ENCODE results near the gene RRM2.

The RRM2 gene

DNA sequence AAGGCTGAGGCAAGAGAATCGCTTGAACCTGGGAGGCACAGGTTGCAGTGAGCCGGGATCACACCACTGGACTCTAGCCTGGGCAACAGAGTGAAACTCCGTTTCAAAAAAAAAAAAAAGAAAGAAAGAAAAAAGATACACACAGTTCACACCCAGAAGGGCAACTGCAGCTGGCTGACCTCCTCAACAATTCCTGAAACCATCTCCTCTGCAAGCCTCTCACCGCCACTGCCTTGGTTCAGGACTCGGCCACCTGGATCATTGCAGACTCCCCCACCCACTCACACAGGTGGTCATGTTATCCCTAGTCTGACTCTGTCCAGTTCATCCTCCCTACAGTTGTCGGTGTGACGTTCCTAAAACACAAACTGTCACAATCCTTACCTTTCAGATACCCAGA, 44.5 kb upstream of the RRM2 start:
- H3K36me3 ChIP-seq (ENCODE audit: insufficient read depth, low read length), result no peaks in the 10 kb centered on the region
- ATAC-seq (ENCODE audit: insufficient read depth, low read depth) (no peak), DNase-seq (no peak)
- no peaks in the 10 kb centered on the region for H3K79me2 ChIP-seq (ENCODE audit: insufficient read depth, low read length)
- TF ChIP-seq EZH2 (IDR thresholded peaks at IDR 0.05; ENCODE audit: borderline replicate concordance, low read depth, low read length, severe bottlenecking), result no peak
- TF ChIP-seq, protein P1, sequence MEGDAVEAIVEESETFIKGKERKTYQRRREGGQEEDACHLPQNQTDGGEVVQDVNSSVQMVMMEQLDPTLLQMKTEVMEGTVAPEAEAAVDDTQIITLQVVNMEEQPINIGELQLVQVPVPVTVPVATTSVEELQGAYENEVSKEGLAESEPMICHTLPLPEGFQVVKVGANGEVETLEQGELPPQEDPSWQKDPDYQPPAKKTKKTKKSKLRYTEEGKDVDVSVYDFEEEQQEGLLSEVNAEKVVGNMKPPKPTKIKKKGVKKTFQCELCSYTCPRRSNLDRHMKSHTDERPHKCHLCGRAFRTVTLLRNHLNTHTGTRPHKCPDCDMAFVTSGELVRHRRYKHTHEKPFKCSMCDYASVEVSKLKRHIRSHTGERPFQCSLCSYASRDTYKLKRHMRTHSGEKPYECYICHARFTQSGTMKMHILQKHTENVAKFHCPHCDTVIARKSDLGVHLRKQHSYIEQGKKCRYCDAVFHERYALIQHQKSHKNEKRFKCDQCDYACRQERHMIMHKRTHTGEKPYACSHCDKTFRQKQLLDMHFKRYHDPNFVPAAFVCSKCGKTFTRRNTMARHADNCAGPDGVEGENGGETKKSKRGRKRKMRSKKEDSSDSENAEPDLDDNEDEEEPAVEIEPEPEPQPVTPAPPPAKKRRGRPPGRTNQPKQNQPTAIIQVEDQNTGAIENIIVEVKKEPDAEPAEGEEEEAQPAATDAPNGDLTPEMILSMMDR (IDR thresholded peaks at IDR 0.05; ENCODE audit: borderline replicate concordance, extremely low read depth, low read length, poor library complexity, severe bottlenecking), result no peak
- H3K4me3 ChIP-seq (ENCODE audit: low read depth in 1 of 2, low read length in 2 of 2), result no peak overlapping the region
- no peaks in the 10 kb centered on the region for H4K20me1 ChIP-seq (ENCODE audit: insufficient read depth, low read length)
- H3K9ac ChIP-seq (ENCODE audit: low read depth, low read length), result no peak overlapping the region
- no peak overlapping the region for H2AFZ ChIP-seq (ENCODE audit: low read depth, low read length)
- H3K4me2 ChIP-seq (ENCODE audit: insufficient read depth, low read length), result no peak overlapping the region
- no peaks in the 10 kb centered on the region for H3K9me3 ChIP-seq (ENCODE audit: insufficient read depth, low read length, severe bottlenecking)
- peaks cover 24% of the 10 kb centered on the region for H3K27me3 ChIP-seq (ENCODE audit: insufficient read depth, low read length, poor library complexity)
- H3K4me1 ChIP-seq (ENCODE audit: insufficient read depth, low read length), result peaks cover 11% of the 10 kb centered on the region
- H3K27ac ChIP-seq (ENCODE audit: low read length), result no peak overlapping the region

DNA sequence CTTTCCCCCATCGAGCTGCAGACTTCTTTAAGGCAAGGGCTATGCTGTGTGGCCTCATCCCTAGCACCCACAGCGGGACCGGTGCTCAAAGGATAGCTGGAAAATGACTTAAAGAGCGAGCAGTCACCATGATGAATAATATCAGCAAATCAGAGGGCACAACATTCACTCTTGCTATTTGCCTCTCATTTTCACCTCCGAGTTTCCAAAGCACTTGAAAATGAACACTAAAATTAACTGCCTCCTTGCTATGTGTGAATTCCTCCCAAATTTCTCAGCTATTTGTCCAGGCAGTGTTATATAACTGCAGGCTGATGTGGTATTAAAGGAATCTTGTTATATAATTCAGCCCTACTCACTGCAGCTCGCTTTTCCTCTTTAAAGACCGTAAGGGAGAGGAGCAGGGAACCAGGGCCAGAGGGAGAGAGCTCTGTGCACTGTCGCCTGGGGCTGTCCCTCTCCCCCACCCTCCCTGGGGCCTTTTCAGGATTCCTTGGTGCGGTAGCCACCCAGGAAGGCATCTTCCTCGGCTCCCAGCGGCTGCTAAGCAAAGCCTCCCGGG, 43.8 kb upstream of the RRM2 start:
- no peak overlapping the region for H3K27ac ChIP-seq (ENCODE audit: low read length)
- H3K4me1 ChIP-seq (ENCODE audit: insufficient read depth, low read length), result peaks cover 11% of the 10 kb centered on the region
- no peaks in the 10 kb centered on the region for H3K9me3 ChIP-seq (ENCODE audit: insufficient read depth, low read length, severe bottlenecking)
- H3K4me3 ChIP-seq (ENCODE audit: low read depth in 1 of 2, low read length in 2 of 2), result no peak overlapping the region
- TF ChIP-seq, protein P1 (IDR thresholded peaks at IDR 0.05; ENCODE audit: borderline replicate concordance, extremely low read depth, low read length, poor library complexity, severe bottlenecking), result no peak
- no peak for TF ChIP-seq EZH2 (IDR thresholded peaks at IDR 0.05; ENCODE audit: borderline replicate concordance, low read depth, low read length, severe bottlenecking)
- H3K36me3 ChIP-seq (ENCODE audit: insufficient read depth, low read length), result no peaks in the 10 kb centered on the region
- no peak overlapping the region for H3K4me2 ChIP-seq (ENCODE audit: insufficient read depth, low read length)
- peaks cover 21% of the 10 kb centered on the region for H3K27me3 ChIP-seq (ENCODE audit: insufficient read depth, low read length, poor library complexity)
- no peak overlapping the region for H2AFZ ChIP-seq (ENCODE audit: low read depth, low read length)
- H3K79me2 ChIP-seq (ENCODE audit: insufficient read depth, low read length), result no peaks in the 10 kb centered on the region
- no peak for ATAC-seq (ENCODE audit: insufficient read depth, low read depth)
- H3K9ac ChIP-seq (ENCODE audit: low read depth, low read length), result no peak overlapping the region
- H4K20me1 ChIP-seq (ENCODE audit: insufficient read depth, low read length), result no peaks in the 10 kb centered on the region
- DNase-seq, result no peak

DNA sequence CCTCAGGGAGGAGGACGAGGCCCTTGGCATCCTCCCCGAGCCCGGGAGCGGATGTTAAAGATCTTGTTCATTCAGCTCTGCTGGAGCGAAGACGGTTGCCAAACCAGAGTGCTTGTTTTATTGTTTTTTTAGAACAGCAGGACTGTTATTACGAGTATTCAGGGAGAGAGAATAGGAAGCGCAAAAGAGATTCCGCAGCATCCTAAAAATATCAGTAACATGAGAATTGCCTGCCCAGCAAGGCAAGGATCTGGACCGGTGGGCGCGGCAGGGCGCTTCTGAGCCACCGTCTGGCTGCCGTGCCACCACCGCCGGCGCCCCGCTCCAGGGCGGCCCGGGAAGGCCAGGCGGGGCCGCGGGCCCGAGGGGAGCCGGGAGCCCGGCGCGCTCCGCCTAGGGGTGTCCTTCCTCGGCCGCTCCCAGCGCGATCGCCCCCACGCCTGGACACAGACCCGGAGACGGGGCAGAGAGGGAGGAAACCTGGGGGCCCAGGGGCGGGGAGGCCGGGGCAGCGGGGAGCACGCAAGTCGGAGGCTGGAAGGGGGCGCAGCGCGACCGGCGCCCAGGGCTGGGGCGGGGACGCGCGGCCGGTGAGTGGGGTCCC, 43.2 kb upstream of the RRM2 start:
- Histone ChIP-seq H3K4me2 (ENCODE audit: insufficient read depth, low read length) (no peak overlapping the region), H3K27me3 (ENCODE audit: insufficient read depth, low read length, poor library complexity) (peaks cover 21% of the 10 kb centered on the region), H3K9me3 (ENCODE audit: insufficient read depth, low read length, severe bottlenecking) (no peaks in the 10 kb centered on the region), H3K79me2 (ENCODE audit: insufficient read depth, low read length) (no peaks in the 10 kb centered on the region), H3K4me3 (ENCODE audit: low read depth in 1 of 2, low read length in 2 of 2) (no peak overlapping the region), H3K4me1 (ENCODE audit: insufficient read depth, low read length) (peaks cover 11% of the 10 kb centered on the region), H2AFZ (ENCODE audit: low read depth, low read length) (no peak overlapping the region), H3K9ac (ENCODE audit: low read depth, low read length) (no peak overlapping the region), H4K20me1 (ENCODE audit: insufficient read depth, low read length) (no peaks in the 10 kb centered on the region), H3K27ac (ENCODE audit: low read length) (no peak overlapping the region), H3K36me3 (ENCODE audit: insufficient read depth, low read length) (no peaks in the 10 kb centered on the region)
- DNase-seq, result no peak
- ATAC-seq (ENCODE audit: insufficient read depth, low read depth), result no peak
- TF ChIP-seq, protein P1 (IDR thresholded peaks at IDR 0.05; ENCODE audit: borderline replicate concordance, extremely low read depth, low read length, poor library complexity, severe bottlenecking), result no peak
- TF ChIP-seq EZH2 (IDR thresholded peaks at IDR 0.05; ENCODE audit: borderline replicate concordance, low read depth, low read length, severe bottlenecking), result no peak
